ENCODE data around the gene ABLIM3. TPM values are rescaled to one million over a fixed set of nuclear protein-coding genes. Genes with fewer than 3 reads are reported as not detected.
"Not testable (repeated sequence)": the region's sequence is repeated elsewhere in the genome, so short reads cannot be mapped to it uniquely, and the experiment has no call there.

Gene ABLIM3
- polyA plus RNA-seq, 1 experiment = 25.7 TPM

GRCh38 chr5:149186506-149186905, 45.2 kb downstream of the ABLIM3 start:
- CTCF ChIA-PET = interaction anchor here (0.8 to 1.7 kb wide), 4 partner anchors 11 to 28 kb away, joined by 3 to 6 read pairs (median 3); no protein-coding TSS in a partner anchor
- POLR2A ChIA-PET = no interaction called here
- no peak for TF ChIP-seq CTCF (IDR thresholded peaks at IDR 0.05; ENCODE audit: insufficient read depth, low read depth, low read length)

GRCh38 chr5:149187617-149188016, 46.3 kb downstream of the ABLIM3 start:
- H3K4me3 ChIP-seq (ENCODE audit: low read depth, low read length); H3K36me3 ChIP-seq (ENCODE audit: control insufficient read depth, insufficient read depth, low read length); POLR2A ChIA-PET; H3K27me3 ChIP-seq (ENCODE audit: control insufficient read depth, insufficient read depth, low read length); DNase-seq (ENCODE audit: low read depth): not testable (repeated sequence)
- CTCF ChIA-PET = interaction anchor here (0.8 kb wide), 1 partner anchor 12 kb away, joined by 3 read pairs; no protein-coding TSS in a partner anchor

More at GRCh38 chr5:149186506-149186905, 45.2 kb downstream of the ABLIM3 start:
- H3K4me3 ChIP-seq (ENCODE audit: low read depth, low read length) = no peak overlapping the region
- DNase-seq (ENCODE audit: low read depth) = no peak
- no peaks in the 10 kb centered on the region; the same call in 1 of the 2 replicates for H3K36me3 ChIP-seq (ENCODE audit: control insufficient read depth, insufficient read depth, low read length)
- no peaks in the 10 kb centered on the region for H3K27me3 ChIP-seq (ENCODE audit: control insufficient read depth, insufficient read depth, low read length)

- Histone ChIP-seq H3K36me3 (ENCODE audit: control insufficient read depth, insufficient read depth, low read length) (no peaks in the 10 kb centered on the region; the same call in 1 of the 2 replicates), H3K27me3 (ENCODE audit: control insufficient read depth, insufficient read depth, low read length) (no peaks in the 10 kb centered on the region), H3K4me3 (ENCODE audit: low read depth, low read length) (no peak overlapping the region)
- TF ChIP-seq CTCF (IDR thresholded peaks at IDR 0.05; ENCODE audit: insufficient read depth, low read depth, low read length) = no peak
- ChIA-PET CTCF (no interaction called here), POLR2A (no interaction called here)
- no peak for DNase-seq (ENCODE audit: low read depth)
Measured at GRCh38 chr5:149188383-149188782, 47.1 kb downstream of the ABLIM3 start.

- Histone ChIP-seq H3K27me3 (ENCODE audit: control insufficient read depth, insufficient read depth, low read length) (no peaks in the 10 kb centered on the region), H3K4me3 (ENCODE audit: low read depth, low read length) (no peak overlapping the region), H3K36me3 (ENCODE audit: control insufficient read depth, insufficient read depth, low read length) (no peaks in the 10 kb centered on the region)
- ChIA-PET POLR2A (no interaction called here), CTCF (interaction anchor here (1.4 kb wide), 1 partner anchor 54 kb away, joined by 3 read pairs; the partner anchor contains the start of gene ABLIM3)
- no peak for DNase-seq (ENCODE audit: low read depth)
- no peak for TF ChIP-seq CTCF (IDR thresholded peaks at IDR 0.05; ENCODE audit: insufficient read depth, low read depth, low read length)
Measured at GRCh38 chr5:149195337-149195887, 54.1 kb downstream of the ABLIM3 start.

- Histone ChIP-seq H3K4me3 (ENCODE audit: low read depth, low read length) (no peak overlapping the region), H3K27me3 (ENCODE audit: control insufficient read depth, insufficient read depth, low read length) (no peaks in the 10 kb centered on the region), H3K36me3 (ENCODE audit: control insufficient read depth, insufficient read depth, low read length) (no peaks in the 10 kb centered on the region)
- DNase-seq (ENCODE audit: low read depth) = no peak
- POLR2A ChIA-PET = no interaction called here
- TF ChIP-seq CTCF (IDR thresholded peaks at IDR 0.05; ENCODE audit: insufficient read depth, low read depth, low read length) = no peak
- CTCF ChIA-PET = interaction anchor here (1.4 kb wide), 1 partner anchor 55 kb away, joined by 3 read pairs; the partner anchor contains the start of gene ABLIM3
Measured at GRCh38 chr5:149195962-149196361, 54.7 kb downstream of the ABLIM3 start.

- TF ChIP-seq CTCF (IDR thresholded peaks at IDR 0.05; ENCODE audit: insufficient read depth, low read depth, low read length) = no peak
- no peak overlapping the region for H3K4me3 ChIP-seq (ENCODE audit: low read depth, low read length)
- no peaks in the 10 kb centered on the region for H3K27me3 ChIP-seq (ENCODE audit: control insufficient read depth, insufficient read depth, low read length)
- DNase-seq (ENCODE audit: low read depth) = no peak
- H3K36me3 ChIP-seq (ENCODE audit: control insufficient read depth, insufficient read depth, low read length) = peaks cover 3% of the 10 kb centered on the region
- POLR2A ChIA-PET = no interaction called here
- CTCF ChIA-PET = interaction anchor here (0.6 kb wide), 1 partner anchor 26 kb away, joined by 3 read pairs; no protein-coding TSS in a partner anchor
Measured at GRCh38 chr5:149198148-149198547, 56.9 kb downstream of the ABLIM3 start.
